SK-N-MC (cell line): Measurements from ENCODE around the gene CREB5.

Source experiments
- EZH2 ChIP-seq: fragments of 200-600 bp; sonication (generic); IDR thresholded peaks from one replicate; pipeline ENCODE4 v1.6.1; 2017; ENCODE audit warnings: antibody characterized with exemption
- POLR2AphosphoS5 ChIP-seq: IDR thresholded peaks from 2 replicates; pipeline ENCODE4 v1.6.1; 2012; ENCODE audit warnings: mild to moderate bottlenecking, low read depth, low read length, borderline replicate concordance

- TF ChIP-seq POLR2AphosphoS5 (no peak), EZH2 (no peak)
These were observed 211.5 kb downstream of the CREB5 start for GRCh38 chr7:28623863-28624262.
